DMS53 treated with DMSO at 0.1 percent for 48 hours (cell line): Measurements from ENCODE around the gene CYP3A5.
"Not testable (repeated sequence)": the region's sequence is repeated elsewhere in the genome, so short reads cannot be mapped to it uniquely, and the experiment has no call there.

Source experiments
- DNase-seq: peaks from one replicate; lab custom pipeline; 2025; ENCODE audit not compliant: unreplicated experiment; lab: John Stamatoyannopoulos, UW

The CYP3A5 gene

DNA sequence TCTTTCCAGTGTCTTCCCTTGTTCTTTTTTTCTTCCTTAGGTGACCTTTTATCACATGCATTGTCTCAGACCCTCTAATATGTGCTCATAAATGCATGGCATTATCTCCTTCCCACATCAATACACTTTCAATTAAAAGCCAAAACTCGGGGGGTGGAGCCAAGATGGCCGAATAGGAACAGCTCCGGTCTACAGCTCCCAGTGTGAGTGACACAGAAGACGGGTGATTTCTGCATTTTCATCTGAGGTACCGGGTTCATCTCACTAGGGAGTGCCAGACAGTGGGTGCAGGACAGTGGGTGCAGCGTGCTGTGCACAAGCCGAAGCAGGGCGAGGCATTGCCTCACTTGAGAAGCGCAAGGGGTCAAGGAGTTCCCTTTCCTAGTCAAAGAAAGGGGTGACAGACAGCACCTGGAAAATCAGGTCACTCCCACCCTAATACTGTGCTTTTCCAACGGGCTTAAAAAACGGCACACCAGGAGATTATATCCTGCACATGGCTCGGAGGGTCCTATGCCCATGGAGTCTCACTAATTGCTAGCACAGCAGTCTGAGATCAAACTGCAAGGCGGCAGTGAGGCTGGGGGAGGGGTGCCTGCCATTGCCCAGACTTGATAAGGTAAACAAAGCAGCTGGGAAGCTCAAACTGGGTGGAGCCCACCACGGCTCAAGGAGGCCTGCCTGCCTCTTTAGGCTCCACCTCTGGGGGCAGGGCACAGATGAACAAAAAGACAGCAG, 6.2 kb upstream of the CYP3A5 start:
- not testable (repeated sequence) for DNase-seq

GRCh38 chr7:99685129-99685758, 5.4 kb upstream of the CYP3A5 start:
- DNase-seq, result no peak

GRCh38 chr7:99679032-99679399, 780 bp downstream of the CYP3A5 start:
- peak; percentile 77 for DNase-seq

DNA sequence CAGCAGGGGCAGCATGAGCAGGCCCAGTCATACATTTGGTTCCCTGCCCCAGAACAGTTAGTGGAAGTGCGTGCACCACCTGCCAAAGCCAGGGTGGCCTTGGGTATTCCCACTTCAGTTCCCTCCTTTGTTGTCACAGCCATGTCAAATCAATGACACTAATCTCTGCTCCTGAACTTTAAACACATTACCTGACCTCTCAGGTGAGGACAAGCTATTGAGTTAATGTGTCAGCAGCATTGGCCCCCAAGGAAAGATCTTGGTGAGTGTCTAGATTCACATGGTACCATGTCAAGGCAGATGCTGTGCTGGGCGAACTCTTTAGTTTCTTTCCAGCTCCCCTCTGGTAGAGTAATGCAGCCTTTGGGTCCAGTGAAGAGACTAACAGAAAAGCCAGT, 2.1 kb downstream of the CYP3A5 start:
- DNase-seq, result no peak

DNA sequence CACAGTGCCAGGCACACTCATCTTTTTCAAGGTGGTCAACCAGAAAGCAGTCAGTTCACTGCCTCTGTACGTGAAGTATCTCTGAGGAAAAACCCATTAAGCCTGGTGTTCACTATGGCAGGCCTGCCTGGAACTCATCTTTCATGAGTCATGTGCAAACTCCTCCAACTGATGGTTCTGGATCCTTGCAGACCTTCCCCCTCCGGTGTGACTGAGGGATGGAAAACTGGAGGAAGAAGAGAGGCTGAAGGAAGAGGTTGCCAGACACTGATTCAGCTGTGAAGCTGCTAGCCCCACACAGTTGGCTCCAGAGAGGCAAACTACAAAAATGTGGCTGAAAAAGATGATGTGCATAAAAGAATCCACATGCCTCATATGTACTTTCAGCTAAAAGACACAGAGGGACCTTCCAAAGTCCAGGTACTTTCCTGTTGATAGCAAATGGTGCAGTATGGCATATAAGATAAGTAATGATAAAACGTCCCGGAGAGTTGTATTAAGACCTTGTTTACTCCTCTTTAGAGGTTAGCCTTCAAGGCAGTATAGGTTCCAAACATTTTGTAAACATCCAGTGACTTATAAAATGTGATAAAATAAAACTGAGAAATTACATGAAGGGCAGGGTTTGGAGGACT, 2.7 kb downstream of the CYP3A5 start:
- no peak for DNase-seq

GRCh38 chr7:99674995-99675742, 4.6 kb downstream of the CYP3A5 start:
- no peak for DNase-seq

- no peak for DNase-seq
Observed at GRCh38 chr7:99672573-99672972, 7.2 kb downstream of the CYP3A5 start.

DNA sequence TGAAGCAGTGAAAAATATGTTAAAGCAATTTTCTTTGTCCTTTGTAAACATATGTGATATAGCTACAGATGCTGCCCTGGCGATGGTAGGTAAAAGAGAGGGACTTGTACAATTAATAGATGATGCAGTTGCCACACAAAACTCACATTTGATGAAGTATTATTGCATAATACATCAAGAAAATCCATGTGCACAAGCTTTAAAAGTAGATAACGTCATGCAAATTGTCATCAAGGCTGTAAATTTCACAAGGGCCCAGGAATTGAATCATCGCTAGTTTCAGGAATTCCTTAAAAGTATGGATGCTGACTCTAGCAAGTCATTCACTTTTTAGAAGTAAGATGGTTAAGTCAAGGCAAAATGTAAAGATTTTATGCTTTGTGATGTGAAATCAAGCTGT, 10.0 kb downstream of the CYP3A5 start:
- DNase-seq, result no peak

- no peak for DNase-seq
Observed at GRCh38 chr7:99668541-99668940, 11.3 kb downstream of the CYP3A5 start.

- DNase-seq, result no peak
Observed at GRCh38 chr7:99667179-99667578, 12.6 kb downstream of the CYP3A5 start.

DNA sequence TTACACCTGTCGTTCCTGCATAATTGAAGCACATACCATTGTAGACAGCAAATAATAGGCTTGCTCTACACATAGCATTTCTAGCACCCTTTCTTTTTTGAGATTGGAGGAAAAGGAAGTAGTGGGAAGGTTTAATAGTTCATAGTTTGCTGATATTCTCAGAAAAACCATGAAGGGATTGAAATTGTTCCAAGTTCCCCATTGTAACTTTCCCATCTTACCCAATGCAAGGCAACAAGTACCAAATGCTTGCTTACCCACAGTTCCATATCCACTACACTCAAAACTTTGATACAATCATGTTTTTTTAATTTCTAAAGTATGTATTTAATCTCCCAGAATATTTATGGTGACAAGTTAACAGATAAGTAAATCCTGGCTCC, 13.8 kb downstream of the CYP3A5 start:
- DNase-seq, result no peak

DNA sequence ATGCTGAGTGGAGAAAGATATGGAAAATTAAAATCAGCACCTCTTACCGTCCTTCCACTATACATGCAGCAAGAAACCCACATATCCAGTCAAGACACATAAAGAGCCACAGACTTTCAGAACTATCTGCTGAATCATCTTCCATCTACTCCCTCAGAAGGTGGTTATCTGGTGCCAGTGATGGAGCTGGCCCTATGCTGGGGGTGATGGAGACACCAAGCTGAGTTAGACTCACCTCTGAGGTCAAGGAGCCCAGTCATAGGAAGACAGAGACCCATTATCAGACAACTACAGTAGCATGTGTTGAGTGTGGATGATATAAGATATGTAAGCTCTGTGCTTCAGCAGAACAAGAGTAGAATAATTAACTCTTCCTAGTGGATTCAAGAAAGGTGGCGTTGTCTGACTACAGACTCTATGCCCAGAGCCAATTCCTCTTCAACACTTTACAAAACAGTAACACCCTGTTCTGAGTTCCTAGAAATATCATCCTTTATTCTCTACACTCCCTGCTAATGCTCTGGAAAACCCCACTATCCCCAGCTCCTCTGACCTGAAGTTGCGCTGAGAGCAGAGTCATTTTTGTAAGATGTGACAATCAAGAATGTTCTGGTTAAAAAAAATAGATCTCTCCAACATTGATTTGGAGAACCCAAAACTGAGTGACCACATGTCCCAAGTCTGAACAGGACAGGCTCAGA, 14.3 kb downstream of the CYP3A5 start:
- no peak for DNase-seq

DNA sequence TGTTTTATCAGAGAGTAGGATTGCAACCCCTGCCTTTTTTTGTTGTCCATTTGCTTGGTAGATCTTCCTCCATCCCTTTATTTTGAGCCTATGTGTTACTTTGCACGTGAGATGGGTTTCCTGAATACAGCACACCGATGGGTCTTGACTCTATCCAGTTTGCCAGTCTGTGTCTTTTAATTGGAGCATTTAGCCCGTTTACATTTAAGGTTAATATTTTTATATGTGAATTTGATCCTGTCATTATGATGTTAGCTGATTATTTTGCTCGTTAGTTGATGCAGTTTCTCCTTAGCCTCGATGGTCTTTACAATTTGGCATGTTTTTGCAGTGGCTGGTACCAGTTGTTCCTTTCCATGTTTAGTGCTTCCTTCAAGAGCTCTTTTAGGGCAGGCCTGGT, 21.9 kb downstream of the CYP3A5 start:
- not testable (repeated sequence) for DNase-seq

GRCh38 chr7:99654626-99655025, 25.2 kb downstream of the CYP3A5 start:
- DNase-seq, result not testable (repeated sequence)

- no peak for DNase-seq
Observed at GRCh38 chr7:99653754-99654153, 26.0 kb downstream of the CYP3A5 start.

DNA sequence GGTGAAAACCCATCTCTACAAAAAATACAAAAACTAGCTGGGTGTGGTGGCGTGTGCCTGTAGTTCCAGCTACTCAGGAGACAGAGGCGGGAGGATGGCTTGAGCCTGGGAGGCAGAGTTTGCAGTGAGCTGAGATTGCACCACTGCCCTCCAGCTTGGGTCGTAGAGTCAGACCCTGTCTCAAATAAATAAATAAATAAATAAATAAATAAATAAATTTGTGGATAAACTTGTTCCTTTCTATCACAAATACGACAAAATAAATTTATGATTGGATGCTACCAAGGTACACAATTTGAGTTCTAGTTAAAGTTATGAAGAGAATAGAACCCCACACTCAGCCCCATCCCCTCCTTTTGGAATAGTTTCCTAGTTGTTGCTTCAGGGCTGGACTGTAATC, 26.5 kb downstream of the CYP3A5 start:
- not testable (repeated sequence) for DNase-seq

DNA sequence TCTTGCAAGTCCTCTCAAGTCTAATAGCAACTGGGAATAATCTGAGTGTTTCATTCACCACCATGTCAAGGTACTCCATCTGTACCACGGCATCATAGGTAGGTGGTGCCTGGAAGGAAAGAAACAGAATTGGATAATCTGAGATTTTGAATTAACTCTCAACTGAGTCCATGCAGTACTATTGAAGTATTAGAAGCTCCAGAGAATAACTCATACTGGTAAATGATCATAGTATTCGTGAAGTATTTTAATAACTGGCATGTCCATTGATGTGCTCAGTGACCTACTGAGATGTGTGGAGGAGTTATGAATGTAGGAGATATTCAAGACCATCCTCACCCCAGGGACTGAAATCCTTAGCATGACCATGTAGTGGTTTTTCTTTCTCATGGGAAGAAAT, 27.1 kb downstream of the CYP3A5 start:
- DNase-seq, result no peak

DNA sequence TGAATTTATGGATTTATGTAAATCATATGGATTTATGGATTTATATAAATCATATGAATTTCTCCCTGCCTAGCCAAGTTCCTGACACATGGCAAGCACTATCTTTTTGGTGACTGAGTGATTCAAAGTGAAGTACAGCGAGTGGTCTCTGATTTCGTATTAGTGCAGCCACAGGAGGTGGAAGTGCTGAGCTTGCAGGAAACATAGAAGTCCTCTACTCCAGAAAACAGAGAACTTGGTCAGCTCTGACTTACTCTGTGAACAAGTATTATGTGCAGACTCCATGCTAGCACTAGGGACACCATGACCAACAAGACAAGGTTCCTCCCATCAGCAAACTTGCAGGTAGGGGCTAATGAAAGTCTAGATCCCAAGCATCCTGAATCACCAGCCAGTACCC, 28.5 kb downstream of the CYP3A5 start:
- DNase-seq, result no peak

- DNase-seq, result no peak
Observed at GRCh38 chr7:99648843-99649242, 31.0 kb downstream of the CYP3A5 start.

DNA sequence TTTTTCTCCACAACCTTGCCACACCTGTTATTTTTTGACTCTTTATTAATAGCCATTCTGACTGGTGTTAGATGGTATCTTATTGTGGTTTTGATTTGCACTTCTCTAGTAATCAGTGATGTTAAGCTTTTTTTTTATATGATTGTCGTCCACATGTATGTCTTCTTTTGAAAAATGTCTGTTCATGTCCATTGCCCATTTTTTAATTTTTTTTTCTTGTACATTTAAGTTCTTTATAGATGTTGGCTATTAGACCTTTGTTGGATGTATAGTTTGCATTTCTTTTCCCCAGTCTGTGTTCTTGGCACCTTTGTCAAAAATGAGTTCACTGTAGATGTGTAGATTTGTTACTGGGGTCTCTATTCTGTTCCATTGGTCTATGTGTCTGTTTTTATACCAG, 34.2 kb downstream of the CYP3A5 start:
- DNase-seq, result no peak

- no peak for DNase-seq
Observed at GRCh38 chr7:99644431-99644830, 35.4 kb downstream of the CYP3A5 start.
